Stomach (tissue), 4 donors: ENCODE results near the gene PTGER1.

ENCODE experiments used
- CTCF ChIP-seq, 7 experiments: fragments of 450-650 bp in 4 of 7; fragments of 200-600 bp in 3 of 7; sonication (generic) in 3 of 7; IDR thresholded peaks; one replicate each; pipeline ENCODE4 v1.5.1; 2016 to 2019; ENCODE audit warnings: antibody characterized with exemption in 7 of 7, control low read depth in 2 of 7, mild to moderate bottlenecking in 1 of 7
- POLR2A ChIP-seq, 4 donors: fragments of 450-650 bp; IDR thresholded peaks; one replicate each; pipeline ENCODE4 v1.6.1; 2016; ENCODE audit warnings: antibody characterized with exemption in 4 of 4, control low read depth in 2 of 4, mild to moderate bottlenecking in 1 of 4, moderate library complexity in 1 of 4
- POLR2AphosphoS5 ChIP-seq, 3 donors: sonication (generic); formaldehyde crosslinking; IDR thresholded peaks; one replicate each; pipeline ENCODE4 v1.6.1; 2016; ENCODE audit warnings: antibody characterized with exemption in 3 of 3

GRCh38 chr19:14487370-14488125 is 12.4 kb upstream of the PTGER1 start:
- no peak for TF ChIP-seq CTCF (IDR thresholded peaks at IDR 0.05)
- no peak for TF ChIP-seq POLR2A (IDR thresholded peaks at IDR 0.05)
- no peak for TF ChIP-seq POLR2AphosphoS5 (IDR thresholded peaks at IDR 0.05)
